Measurements from ENCODE around the gene SLC22A7. TPM values are rescaled to one million over a fixed set of nuclear protein-coding genes. Genes with fewer than 3 reads are reported as not detected.

The SLC22A7 gene
- total RNA-seq, 2 experiments from 2014 or later: not detected

GRCh38 chr6:43278524-43279078 is 19.5 kb upstream of the SLC22A7 start:
- DNase-seq: no peak
- no peak overlapping the region for H3K4me3 Mint-ChIP-seq
- H3K27me3 Mint-ChIP-seq: peaks cover 58% of the 10 kb centered on the region
- POLR2A ChIA-PET: no interaction called here
- peaks cover 13% of the 10 kb centered on the region for H3K4me1 Mint-ChIP-seq
- CTCF ChIA-PET: interaction anchor here (1.6 kb wide), 1 partner anchor 30 kb away, joined by 5 read pairs; the partner anchor contains the start of gene CRIP3
- H3K36me3 Mint-ChIP-seq (ENCODE audit: low read depth): no peaks in the 10 kb centered on the region
- H3K27ac Mint-ChIP-seq: peak overlapping the region; percentile 26
- H3K9me3 Mint-ChIP-seq: no peaks in the 10 kb centered on the region

- no peaks in the 10 kb centered on the region for H3K36me3 Mint-ChIP-seq (ENCODE audit: low read depth)
- H3K27me3 Mint-ChIP-seq: peaks cover 43% of the 10 kb centered on the region
- H3K4me3 Mint-ChIP-seq: no peak overlapping the region
- DNase-seq: no peak
- H3K9me3 Mint-ChIP-seq: no peaks in the 10 kb centered on the region
- CTCF ChIA-PET: interaction anchor here (1.0 to 1.6 kb wide), 4 partner anchors 17 to 57 kb away, joined by 3 to 4 read pairs (median 4); no protein-coding TSS in a partner anchor
- POLR2A ChIA-PET: no interaction called here
- no peak overlapping the region for H3K27ac Mint-ChIP-seq
- H3K4me1 Mint-ChIP-seq: peaks cover 11% of the 10 kb centered on the region
These were observed 17.8 kb upstream of the SLC22A7 start for GRCh38 chr6:43280234-43280633.

GRCh38 chr6:43282060-43282459 is 16.0 kb upstream of the SLC22A7 start:
- no peak overlapping the region for H3K4me3 Mint-ChIP-seq
- ChIA-PET POLR2A (no interaction called here), CTCF (interaction anchor here (1.3 kb wide), 1 partner anchor 10 kb away, joined by 4 read pairs; no protein-coding TSS in a partner anchor)
- DNase-seq: no peak
- no peaks in the 10 kb centered on the region for H3K9me3 Mint-ChIP-seq
- peaks cover 3% of the 10 kb centered on the region for H3K4me1 Mint-ChIP-seq
- H3K36me3 Mint-ChIP-seq (ENCODE audit: low read depth): no peaks in the 10 kb centered on the region
- H3K27me3 Mint-ChIP-seq: peaks cover 41% of the 10 kb centered on the region
- H3K27ac Mint-ChIP-seq: no peak overlapping the region

DNA sequence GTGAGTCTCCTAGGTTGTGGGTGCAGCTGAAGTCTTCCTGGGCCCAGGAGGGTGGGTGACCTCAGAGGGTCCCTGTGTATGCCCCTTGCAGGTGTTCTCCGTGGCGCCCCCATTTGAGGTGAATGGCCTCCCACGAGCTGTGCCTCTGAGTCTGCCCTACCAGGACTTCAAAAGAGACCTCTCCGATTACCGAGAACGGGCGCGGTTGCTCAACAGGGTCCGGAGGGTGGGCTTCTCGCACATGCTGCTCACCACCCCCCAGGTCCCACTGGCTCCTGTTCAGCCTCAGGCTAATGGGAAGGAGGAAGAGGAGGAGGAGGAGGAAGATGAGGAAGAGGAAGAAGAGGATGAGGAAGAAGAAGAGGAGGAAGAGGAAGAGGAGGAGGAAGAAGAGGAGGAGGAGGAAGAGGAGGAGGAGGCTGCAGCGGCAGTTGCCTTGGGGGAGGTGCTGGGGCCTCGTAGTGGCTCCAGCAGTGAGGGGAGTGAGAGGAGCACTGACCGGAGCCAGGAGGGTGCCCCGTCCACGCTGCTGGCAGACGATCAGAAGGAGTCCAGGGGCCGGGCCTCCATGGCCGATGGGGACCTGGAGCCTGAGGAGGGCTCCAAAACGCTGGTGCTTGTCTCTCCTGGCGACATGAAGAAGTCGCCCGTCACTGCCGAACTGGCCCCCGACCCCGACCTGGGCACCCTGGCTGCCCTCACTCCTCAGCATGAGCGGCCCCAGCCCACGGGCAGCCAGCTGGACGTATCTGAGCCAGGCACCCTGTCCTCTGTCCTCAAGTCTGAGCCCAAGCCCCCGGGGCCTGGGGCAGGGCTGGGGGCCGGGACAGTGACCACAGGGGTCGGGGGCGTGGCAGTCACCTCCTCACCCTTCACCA is 15.2 kb upstream of the SLC22A7 start:
- ChIA-PET POLR2A (no interaction called here), CTCF (interaction anchor here (1.3 kb wide), 1 partner anchor 9 kb away, joined by 4 read pairs; no protein-coding TSS in a partner anchor)
- Mint-ChIP-seq H3K27me3 (peaks cover 35% of the 10 kb centered on the region), H3K27ac (no peak overlapping the region), H3K4me1 (peaks cover 1% of the 10 kb centered on the region), H3K36me3 (ENCODE audit: low read depth) (no peaks in the 10 kb centered on the region), H3K9me3 (no peaks in the 10 kb centered on the region), H3K4me3 (no peak overlapping the region)
- no peak for DNase-seq

DNA sequence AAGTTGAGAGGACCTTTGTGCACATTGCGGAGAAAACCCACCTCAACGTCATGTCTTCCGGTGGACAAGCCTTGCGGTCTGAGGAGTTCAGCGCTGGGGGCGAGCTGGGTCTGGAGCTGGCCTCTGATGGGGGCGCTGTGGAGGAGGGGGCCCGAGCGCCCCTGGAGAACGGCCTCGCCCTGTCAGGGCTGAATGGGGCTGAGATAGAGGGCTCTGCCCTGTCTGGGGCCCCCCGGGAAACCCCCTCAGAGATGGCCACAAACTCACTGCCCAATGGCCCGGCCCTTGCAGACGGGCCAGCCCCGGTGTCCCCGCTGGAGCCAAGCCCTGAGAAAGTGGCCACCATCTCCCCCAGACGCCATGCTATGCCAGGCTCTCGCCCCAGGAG is 14.6 kb upstream of the SLC22A7 start:
- Mint-ChIP-seq H3K27ac (no peak overlapping the region), H3K4me1 (peaks cover 1% of the 10 kb centered on the region), H3K27me3 (peaks cover 35% of the 10 kb centered on the region), H3K36me3 (ENCODE audit: low read depth) (no peaks in the 10 kb centered on the region), H3K9me3 (no peaks in the 10 kb centered on the region), H3K4me3 (no peak overlapping the region)
- ChIA-PET CTCF (no interaction called here), POLR2A (no interaction called here)
- no peak for DNase-seq

- Mint-ChIP-seq H3K4me3 (no peak overlapping the region), H3K27me3 (peaks cover 34% of the 10 kb centered on the region), H3K4me1 (peaks cover 1% of the 10 kb centered on the region), H3K36me3 (ENCODE audit: low read depth) (no peaks in the 10 kb centered on the region), H3K27ac (no peak overlapping the region), H3K9me3 (no peaks in the 10 kb centered on the region)
- ChIA-PET CTCF (no interaction called here), POLR2A (no interaction called here)
- DNase-seq: no peak
These were observed 14.2 kb upstream of the SLC22A7 start for GRCh38 chr6:43283905-43284304.

GRCh38 chr6:43284991-43285781 is 12.9 kb upstream of the SLC22A7 start:
- H3K4me1 Mint-ChIP-seq: peaks cover 1% of the 10 kb centered on the region
- H3K9me3 Mint-ChIP-seq: no peaks in the 10 kb centered on the region
- H3K27me3 Mint-ChIP-seq: peaks cover 31% of the 10 kb centered on the region
- H3K27ac Mint-ChIP-seq: no peak overlapping the region
- H3K36me3 Mint-ChIP-seq (ENCODE audit: low read depth): no peaks in the 10 kb centered on the region
- no peak overlapping the region for H3K4me3 Mint-ChIP-seq
- CTCF ChIA-PET: interaction anchor here (0.5 to 1.1 kb wide), 2 partner anchors 31 to 56 kb away, joined by 3 to 4 read pairs; partner anchors contain the start of gene DNPH1
- DNase-seq: no peak
- POLR2A ChIA-PET: no interaction called here

DNA sequence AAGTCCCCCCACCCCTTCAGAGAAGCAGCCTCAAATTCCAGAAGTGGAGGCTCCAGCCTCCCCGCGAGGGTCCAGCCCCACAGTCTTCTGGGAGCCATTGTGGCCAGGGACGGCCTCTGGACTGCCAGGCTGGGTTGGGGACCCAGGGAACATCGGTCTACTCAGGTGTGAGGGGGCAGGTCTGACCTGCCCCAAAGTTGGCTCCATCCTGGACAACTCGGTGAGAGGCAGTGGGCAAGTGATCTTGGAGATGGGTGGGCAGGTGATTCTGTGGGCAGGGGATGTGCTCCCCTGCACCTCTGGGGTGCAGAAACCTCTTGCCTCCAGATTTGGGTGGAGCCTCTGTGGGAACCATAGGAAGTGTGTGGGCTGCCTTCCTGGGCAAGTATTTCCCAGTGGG is 12.2 kb upstream of the SLC22A7 start:
- Mint-ChIP-seq H3K36me3 (ENCODE audit: low read depth) (no peaks in the 10 kb centered on the region), H3K4me3 (no peak overlapping the region), H3K4me1 (peaks cover 1% of the 10 kb centered on the region), H3K9me3 (no peaks in the 10 kb centered on the region), H3K27me3 (peaks cover 29% of the 10 kb centered on the region), H3K27ac (no peak overlapping the region)
- ChIA-PET CTCF (no interaction called here), POLR2A (interaction anchor here (0.6 kb wide), 1 partner anchor 384 kb away, joined by 3 read pairs; no protein-coding TSS in a partner anchor)
- DNase-seq: no peak

DNA sequence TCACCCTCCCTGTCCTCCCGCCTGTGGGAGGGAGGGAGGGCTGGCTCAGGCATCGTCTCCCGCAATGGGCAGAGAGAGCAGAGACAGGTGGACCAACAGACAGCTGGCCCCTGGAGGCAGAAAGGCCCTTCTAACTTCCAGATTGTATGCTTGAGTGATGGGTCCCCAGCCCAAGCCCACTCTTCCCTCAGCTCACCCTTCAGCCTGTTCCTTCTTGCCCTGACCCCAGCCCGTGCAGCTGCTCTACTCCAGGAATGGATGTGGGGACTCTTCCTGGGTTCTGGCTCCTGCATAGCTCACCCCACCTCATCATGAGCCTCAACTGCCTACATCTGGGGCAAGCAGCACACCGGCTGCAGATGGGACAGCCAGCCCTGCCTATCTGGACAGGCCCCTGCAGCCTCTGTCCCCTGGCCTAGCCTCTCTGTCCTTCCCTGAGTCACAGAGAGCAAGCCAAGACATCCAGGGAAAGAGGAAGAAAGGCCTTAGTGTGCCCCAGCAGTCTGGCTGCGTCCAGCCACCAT is 11.5 kb upstream of the SLC22A7 start:
- no peaks in the 10 kb centered on the region for H3K36me3 Mint-ChIP-seq (ENCODE audit: low read depth)
- POLR2A ChIA-PET: interaction anchor here (0.6 kb wide), 1 partner anchor 383 kb away, joined by 3 read pairs; no protein-coding TSS in a partner anchor
- peaks cover 1% of the 10 kb centered on the region for H3K4me1 Mint-ChIP-seq
- H3K27me3 Mint-ChIP-seq: peaks cover 25% of the 10 kb centered on the region
- H3K27ac Mint-ChIP-seq: no peak overlapping the region
- no peak for DNase-seq
- CTCF ChIA-PET: no interaction called here
- no peaks in the 10 kb centered on the region for H3K9me3 Mint-ChIP-seq
- H3K4me3 Mint-ChIP-seq: no peak overlapping the region

- CTCF ChIA-PET: interaction anchor here (0.8 kb wide), 1 partner anchor 25 kb away, joined by 3 read pairs; no protein-coding TSS in a partner anchor
- Mint-ChIP-seq H3K36me3 (ENCODE audit: low read depth) (no peaks in the 10 kb centered on the region), H3K4me1 (peaks cover 1% of the 10 kb centered on the region), H3K9me3 (no peaks in the 10 kb centered on the region), H3K27me3 (peaks cover 23% of the 10 kb centered on the region), H3K27ac (no peak overlapping the region), H3K4me3 (no peak overlapping the region)
- POLR2A ChIA-PET: interaction anchor here (0.5 kb wide), 1 partner anchor 20 kb away, joined by 3 read pairs; no protein-coding TSS in a partner anchor
- DNase-seq: no peak
These were observed 10.9 kb upstream of the SLC22A7 start for GRCh38 chr6:43286980-43287716.

GRCh38 chr6:43287717-43288679 is 10.1 kb upstream of the SLC22A7 start:
- POLR2A ChIA-PET: no interaction called here
- Mint-ChIP-seq H3K4me3 (no peak overlapping the region), H3K4me1 (peaks cover 1% of the 10 kb centered on the region), H3K27ac (no peak overlapping the region), H3K36me3 (ENCODE audit: low read depth) (no peaks in the 10 kb centered on the region), H3K9me3 (no peaks in the 10 kb centered on the region), H3K27me3 (peaks cover 21% of the 10 kb centered on the region)
- DNase-seq: no peak
- CTCF ChIA-PET: interaction anchor here (0.8 kb wide), 1 partner anchor 24 kb away, joined by 3 read pairs; no protein-coding TSS in a partner anchor

Measured in activated CD4-positive, alpha-beta T cell treated with anti-CD3 and anti-CD28 coated beads, Interleukin-2, amount 10 ng/mL, durations not matched to agents 7 days and 5 days (primary cell).